Spleen (tissue), 7 donors: ENCODE results near the gene NAPEPLD.
"Not testable (repeated sequence)": the region's sequence is repeated elsewhere in the genome, so short reads cannot be mapped to it uniquely, and the experiment has no call there.

ENCODE experiments used
- CTCF ChIP-seq, 11 experiments: fragments of 200-600 bp in 7 of 11; fragments of 450-650 bp in 4 of 11; sonication (generic) in 4 of 11; IDR thresholded peaks in 8 of 11; conservative IDR thresholded peaks in 3 of 11; 1 replicate in 7 of 11; 2 replicates in 4 of 11; pipeline versions ENCODE4 v1.4.0 to v1.8.0; 2016 to 2021; ENCODE audit warnings: antibody characterized with exemption in 11 of 11, inconsistent platforms in 4 of 11, mild to moderate bottlenecking in 1 of 11
- POLR2AphosphoS5 ChIP-seq, 3 donors: sonication (generic); formaldehyde crosslinking; IDR thresholded peaks; one replicate each; pipeline ENCODE4 v1.5.1; 2017; ENCODE audit warnings: antibody characterized with exemption in 3 of 3
- donor health status: DM: no; HTN: no; CAD: no; lungs with moderate emphysema.
- donor health status: DM: no; HTN: no; CAD: no.
- donor health status: DM: no; HTN: no; CAD: no.

DNA sequence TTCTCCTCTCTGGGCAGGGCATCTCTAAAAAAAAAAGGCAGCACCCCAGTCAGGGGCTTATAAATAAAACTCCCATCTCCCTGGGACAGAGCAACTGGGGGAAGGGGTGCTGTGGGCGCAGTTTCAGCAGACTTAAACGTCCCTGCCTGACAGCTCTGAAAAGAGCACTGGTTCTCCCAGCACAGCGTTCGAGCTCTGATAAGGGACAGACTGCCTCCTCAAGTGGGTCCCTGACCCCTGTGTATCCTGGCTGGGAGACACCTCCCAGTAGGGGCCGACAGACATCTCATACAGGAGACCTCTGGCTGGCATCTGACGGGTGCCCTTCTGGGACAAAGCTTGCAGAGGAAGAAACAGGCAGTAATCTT is 42.2 kb downstream of the NAPEPLD start:
- not testable (repeated sequence) for TF ChIP-seq POLR2AphosphoS5 (IDR thresholded peaks at IDR 0.05); CTCF (IDR thresholded peaks at IDR 0.05 in 8 of 11, conservative IDR thresholded peaks at IDR 0.05 in 3 of 11)
